ENCODE measurements around the gene CABCOCO1. TPM values are rescaled to one million over a fixed set of nuclear protein-coding genes. Genes with fewer than 3 reads are reported as not detected.
"Not testable (repeated sequence)": the region's sequence is repeated elsewhere in the genome, so short reads cannot be mapped to it uniquely, and the experiment has no call there.

The CABCOCO1 gene
- total RNA-seq, 1 donor from 2014 or later = not detected

DNA sequence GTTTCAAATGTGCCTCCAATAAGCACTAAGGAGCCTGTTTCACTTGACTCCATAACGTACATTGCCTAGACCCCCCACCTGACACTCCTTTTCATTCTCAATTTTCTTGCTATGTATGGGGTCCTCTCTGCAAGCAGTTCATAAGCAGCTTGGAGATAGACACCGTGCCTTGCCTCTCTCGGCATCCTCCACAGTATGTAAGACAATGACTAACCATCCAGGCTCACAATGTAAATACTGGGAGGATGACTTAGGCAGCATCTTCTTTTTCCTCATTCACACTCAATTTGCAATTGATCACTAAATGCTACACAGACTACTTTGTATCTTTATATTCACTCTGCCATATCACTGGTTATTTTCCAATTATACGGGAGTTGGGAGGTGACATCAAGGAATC lies 22.8 kb upstream of the CABCOCO1 start:
- intact Hi-C loops (cut with DNase I) = no loop called here
- DNase-seq (ENCODE audit: missing footprints) = no peak
- ATAC-seq = no peak

DNA sequence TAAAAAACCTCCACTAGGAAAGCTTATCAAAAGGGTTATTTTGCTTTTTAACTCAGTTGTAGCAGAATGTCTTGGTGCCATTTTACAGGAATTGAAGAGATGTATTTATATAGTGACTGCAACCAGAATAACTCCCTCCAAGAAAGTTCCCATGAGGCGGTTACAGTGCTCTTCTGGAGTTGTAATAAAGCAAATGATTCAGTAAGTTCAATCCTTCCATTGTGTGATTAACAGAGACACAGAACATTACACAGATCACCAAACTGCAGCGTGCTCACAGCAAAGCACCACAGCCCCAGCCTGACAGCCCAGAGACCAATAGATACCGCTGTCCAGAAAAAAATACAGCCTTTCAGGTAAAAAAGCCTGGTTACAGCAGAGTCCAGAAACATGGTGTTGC lies 21.9 kb upstream of the CABCOCO1 start:
- DNase-seq (ENCODE audit: missing footprints) = no peak
- no peak for ATAC-seq
- intact Hi-C loops (cut with DNase I) = no loop called here

DNA sequence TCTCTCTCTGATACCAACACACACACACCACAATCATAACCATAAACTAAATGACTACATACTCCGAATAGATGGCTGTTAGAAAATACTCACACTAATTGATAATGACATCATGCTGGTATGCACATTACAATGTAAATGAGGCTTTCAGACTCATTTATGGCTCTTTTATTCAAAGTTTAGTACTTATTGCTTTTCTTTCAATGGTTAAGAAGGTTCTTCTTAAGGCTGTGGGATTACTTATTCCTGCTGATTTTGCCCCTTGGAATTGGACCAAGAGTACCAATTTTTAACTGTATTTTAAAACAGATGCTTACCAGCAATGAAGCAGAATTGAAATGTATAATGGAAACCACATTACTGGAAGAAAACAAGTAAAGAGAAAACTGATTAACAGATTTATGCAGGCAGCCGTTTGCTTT lies 20.6 kb upstream of the CABCOCO1 start:
- ATAC-seq (no peak), DNase-seq (ENCODE audit: missing footprints) (no peak)
- intact Hi-C loops (cut with DNase I) = no loop called here

DNA sequence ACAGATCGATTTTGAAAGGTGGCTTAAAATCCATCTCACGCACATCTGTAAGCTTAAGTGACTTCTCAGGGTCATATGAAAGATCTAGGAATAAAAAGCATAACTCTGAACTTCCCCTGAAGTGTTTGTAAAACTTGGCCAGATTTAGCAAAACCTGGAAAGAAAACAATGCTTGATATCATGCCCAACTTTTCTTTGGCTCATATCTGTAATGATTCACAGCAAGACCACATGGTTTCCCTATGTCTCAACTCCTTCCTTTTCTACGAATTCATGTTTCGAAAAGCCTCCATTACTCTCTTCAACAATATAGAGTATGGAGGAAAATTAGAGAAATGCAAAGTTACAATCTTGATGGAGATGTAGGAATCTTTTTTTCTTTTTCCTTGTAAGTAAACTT lies 20.1 kb upstream of the CABCOCO1 start:
- no peak for ATAC-seq
- no peak for DNase-seq (ENCODE audit: missing footprints)
- intact Hi-C loops (cut with DNase I) = no loop called here

DNA sequence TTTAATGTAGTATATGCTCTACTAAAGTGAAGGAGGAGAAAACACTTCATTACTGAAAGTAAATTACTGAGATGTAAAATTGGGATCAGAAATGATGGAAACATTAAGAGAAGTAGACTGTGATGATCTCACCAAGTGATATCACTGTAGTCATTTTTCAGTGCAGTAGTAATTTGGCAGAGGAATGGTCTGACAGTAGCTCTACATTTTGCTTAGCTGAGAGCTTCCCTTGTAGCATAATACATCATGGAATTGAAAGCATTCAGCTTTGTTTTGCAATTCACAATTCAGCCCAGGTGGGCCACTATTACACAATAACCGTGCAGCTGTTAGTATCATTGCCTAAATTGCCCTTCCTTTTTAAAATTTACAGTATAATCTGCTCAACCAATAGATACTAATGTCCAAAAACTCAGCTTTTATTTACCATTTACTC lies 19.4 kb upstream of the CABCOCO1 start:
- no peak for ATAC-seq
- intact Hi-C loops (cut with DNase I) = no loop called here
- DNase-seq (ENCODE audit: missing footprints) = no peak

DNA sequence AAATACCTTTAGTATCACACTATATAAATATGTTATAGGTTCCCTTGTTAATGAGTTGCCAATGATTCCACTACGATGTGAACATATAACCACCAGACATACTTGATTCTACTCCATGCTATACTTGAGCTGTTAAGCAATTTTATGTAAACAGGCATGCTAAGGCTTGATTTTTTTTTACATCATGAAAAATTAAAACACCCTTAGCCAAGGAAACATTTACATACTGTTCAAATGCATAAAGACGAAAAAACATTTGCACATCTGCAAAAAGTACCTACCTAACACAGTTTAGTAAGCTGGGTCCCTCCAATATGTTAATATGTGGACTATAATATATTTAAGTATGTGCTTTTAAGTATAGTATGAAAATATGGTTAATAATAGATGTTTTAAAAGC lies 9.0 kb upstream of the CABCOCO1 start:
- intact Hi-C loops (cut with DNase I) = no loop called here
- ATAC-seq = no peak
- DNase-seq (ENCODE audit: missing footprints) = no peak

DNA sequence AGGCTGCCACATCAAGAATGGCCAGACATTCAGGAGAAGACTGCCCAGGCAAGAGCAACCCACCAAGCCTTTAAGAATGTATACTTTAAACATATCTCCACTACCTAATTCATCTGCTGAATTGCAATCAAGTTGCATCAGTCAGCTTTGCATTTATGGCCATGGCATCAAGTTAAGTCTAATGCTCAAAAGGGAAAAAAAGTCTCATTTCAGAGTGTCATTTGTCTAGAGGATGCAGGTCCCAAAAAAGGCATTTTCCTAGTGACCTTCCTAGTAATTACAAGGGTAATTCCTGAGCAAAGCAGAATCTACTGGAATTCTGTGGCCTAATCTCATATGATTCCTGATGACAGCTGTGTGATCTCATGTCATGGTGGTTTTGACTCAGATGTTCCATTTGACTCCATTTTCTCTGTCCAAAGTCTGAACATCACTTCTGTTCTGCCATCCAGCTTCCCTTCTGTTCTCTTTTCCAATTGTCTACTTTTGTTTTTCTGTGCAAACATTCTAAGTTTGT lies 7.3 kb upstream of the CABCOCO1 start:
- intact Hi-C loops (cut with DNase I) = no loop called here
- ATAC-seq (no peak), DNase-seq (ENCODE audit: missing footprints) (no peak)

DNA sequence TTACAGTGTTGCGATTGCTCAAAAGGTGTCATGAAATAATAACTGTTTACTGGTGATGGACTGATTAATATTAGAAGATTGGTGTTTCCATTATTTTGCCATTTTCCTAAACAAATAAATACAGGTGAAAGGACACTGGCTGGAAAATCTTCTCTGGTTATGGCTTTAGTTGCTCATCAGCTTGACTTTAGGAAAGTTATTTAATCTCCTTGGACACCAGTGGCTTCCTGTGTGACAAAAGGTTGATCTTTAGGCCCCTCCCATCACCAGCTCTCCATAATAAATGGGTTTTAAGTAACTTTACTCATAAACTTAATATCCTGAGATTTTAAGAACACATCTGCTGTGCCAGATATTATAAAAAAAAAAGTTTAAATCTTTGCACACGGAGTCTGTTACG lies 737 bp downstream of the CABCOCO1 start:
- no peak for DNase-seq (ENCODE audit: missing footprints)
- ATAC-seq = no peak
- intact Hi-C loops (cut with DNase I) = loop anchor here (10.0 kb wide), 1 partner anchor 171 kb away; no protein-coding TSS in a partner anchor

DNA sequence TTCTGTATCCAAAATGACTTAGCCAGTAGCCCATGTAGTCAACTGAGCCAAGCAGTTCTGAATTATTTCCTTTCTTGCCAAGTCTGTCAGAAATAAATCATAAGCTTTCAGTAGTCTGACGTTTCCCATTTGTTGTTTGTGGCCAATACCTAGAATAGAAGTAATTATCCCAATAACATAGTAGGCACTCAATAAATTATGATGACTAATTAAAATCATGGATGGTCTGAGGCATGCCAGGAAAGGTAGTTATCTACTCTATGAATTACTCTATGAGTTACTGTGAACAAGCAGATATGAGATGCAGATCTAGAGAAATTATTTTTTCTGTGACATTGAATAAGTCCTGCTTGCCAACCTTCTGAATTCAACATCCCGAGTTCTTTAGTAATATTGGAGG lies 2.3 kb downstream of the CABCOCO1 start:
- ATAC-seq (no peak), DNase-seq (ENCODE audit: missing footprints) (no peak)
- intact Hi-C loops (cut with DNase I) = loop anchor here (10.0 kb wide), 1 partner anchor 170 kb away; no protein-coding TSS in a partner anchor

DNA sequence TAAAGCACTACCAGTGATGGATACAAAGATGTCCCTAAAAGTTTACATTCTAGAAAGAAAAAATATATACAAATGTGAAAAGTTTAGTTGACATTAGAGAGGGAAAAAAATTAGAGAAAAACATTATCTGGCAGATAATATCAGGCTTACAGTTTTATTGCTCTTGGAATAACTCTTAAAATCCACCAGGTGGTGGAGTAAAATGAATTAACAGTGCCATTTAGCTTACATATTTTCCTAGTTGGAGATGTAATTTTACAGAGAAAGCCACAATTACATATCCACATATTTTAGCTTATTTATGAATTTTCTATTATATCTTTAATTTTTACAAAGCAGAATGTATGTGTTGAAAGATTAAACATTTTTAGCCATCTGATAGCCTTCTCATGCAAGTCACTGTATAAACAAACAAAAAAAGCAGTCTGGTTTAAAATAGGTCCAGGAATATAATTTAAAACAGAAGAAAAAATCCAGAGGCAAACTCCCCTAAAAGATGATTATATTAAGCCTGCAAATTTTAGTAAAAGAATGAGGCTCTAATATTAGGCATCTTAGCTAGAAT lies 6.5 kb downstream of the CABCOCO1 start:
- ATAC-seq = no peak
- intact Hi-C loops (cut with DNase I) = loop anchor here (10.0 kb wide), 1 partner anchor 166 kb away; no protein-coding TSS in a partner anchor

DNA sequence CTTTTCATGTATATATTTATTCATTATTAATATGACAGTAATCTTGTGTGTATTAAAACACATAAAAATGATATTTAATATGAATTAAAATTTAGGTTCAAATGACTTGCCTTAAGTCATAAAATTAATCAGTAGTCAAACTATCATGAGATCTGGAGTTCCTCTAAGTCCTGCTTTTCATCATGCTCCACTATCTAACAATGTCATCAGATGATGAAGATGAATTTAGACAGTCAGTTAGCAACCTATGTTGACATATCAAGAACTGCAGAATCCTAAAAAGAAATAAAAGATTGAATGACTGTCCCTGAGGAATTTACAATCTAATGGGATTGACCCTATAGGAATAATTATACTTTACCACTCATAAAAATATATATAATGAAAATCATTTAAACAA lies 7.1 kb downstream of the CABCOCO1 start:
- DNase-seq (ENCODE audit: missing footprints) (no peak), ATAC-seq (no peak)
- intact Hi-C loops (cut with DNase I) = loop anchor here (10.0 kb wide), 1 partner anchor 165 kb away; no protein-coding TSS in a partner anchor

More for the DNA sequence above, 6.5 kb downstream of the CABCOCO1 start:
- no peak for DNase-seq (ENCODE audit: missing footprints)

DNA sequence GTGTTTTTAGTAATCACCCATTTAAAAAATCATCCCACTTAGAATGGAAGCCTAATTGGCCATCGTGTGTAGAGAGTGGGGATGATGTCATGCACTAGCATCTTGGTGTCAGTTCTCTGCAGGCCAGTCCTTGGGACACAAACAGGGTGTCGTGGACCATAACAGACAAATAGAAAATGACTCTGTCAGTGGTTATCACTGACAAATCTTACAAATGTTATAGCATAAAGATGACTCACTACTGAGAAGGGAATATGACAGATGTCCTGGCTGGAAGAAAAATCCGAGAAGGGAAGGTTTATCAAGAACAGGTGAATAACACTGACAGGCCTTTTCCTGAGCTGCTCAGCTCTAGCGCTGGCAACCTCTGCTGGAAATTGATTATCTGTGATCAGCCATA lies 10.6 kb downstream of the CABCOCO1 start:
- intact Hi-C loops (cut with DNase I) = no loop called here
- ATAC-seq = no peak
- no peak for DNase-seq (ENCODE audit: missing footprints)

DNA sequence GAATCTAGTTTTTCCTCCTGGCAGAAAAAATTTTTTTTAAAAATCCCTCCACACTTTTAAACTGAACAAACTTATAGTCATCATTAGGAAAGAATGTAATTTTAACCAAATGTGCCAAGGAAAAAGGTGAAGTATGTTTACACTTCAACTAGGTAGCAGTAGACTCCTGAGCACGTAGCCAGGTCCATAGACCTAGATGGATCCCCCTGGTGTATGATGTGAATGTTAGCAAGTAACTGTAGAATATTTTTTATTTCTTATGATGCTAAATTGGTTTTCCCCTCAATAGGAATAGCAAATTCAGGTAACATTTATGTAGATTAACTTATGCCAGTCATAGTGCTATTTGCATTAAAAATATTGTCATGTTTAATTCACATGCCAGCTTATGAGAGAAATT lies 19.6 kb downstream of the CABCOCO1 start:
- no peak for ATAC-seq
- intact Hi-C loops (cut with DNase I) = no loop called here
- no peak for DNase-seq (ENCODE audit: missing footprints)

DNA sequence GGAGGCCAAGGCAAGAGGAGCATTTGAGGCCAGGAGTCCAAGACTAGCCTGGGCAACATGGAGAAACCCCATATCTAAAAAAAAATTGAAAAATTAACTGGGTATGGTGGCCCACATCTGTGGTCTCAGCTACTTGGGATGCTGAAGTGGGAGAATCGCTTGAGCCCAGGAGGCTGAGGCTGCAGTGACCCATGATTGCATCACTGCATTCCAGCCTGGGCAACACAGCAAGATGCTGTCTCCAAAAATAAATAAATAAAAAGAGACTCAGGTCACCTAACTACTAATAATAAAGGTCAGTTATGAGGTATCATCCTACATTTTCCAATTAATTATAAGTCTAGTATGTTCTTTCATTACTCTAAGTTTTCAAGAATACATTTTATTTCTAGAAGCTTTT lies 20.6 kb downstream of the CABCOCO1 start:
- no peak for DNase-seq (ENCODE audit: missing footprints)

DNA sequence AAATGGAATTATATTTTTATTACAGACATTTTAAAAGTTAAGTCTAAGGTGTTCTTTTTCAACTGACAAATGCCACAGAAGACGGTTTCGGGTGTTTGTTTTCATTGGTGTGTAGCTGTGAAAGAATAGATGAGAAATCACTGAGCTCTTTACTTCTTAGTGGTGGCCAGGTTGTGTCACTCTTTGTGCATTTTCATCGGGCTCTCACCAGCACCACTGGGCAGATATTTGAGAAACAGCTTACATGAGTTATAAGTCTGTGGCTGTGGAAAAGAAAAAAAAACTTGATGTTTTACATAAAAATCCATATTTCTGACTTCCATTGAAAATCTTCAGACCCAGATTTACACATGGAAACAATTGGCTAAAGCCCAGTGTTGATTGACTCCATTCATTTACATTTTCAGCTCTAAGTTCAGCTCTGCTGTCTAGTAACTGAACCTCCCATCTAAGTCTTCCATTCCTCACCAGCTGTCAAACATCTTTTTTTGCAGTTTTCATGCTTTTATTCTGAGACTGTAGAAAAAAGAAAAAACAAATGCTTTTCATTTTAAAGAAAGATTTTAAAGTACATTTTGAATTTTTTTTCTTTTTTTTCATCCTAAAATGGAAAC lies 22.3 kb downstream of the CABCOCO1 start:
- intact Hi-C loops (cut with DNase I) = no loop called here
- DNase-seq (ENCODE audit: missing footprints) (no peak), ATAC-seq (no peak)

More for the DNA sequence above, 20.6 kb downstream of the CABCOCO1 start:
- intact Hi-C loops (cut with DNase I) = no loop called here
- no peak for ATAC-seq

DNA sequence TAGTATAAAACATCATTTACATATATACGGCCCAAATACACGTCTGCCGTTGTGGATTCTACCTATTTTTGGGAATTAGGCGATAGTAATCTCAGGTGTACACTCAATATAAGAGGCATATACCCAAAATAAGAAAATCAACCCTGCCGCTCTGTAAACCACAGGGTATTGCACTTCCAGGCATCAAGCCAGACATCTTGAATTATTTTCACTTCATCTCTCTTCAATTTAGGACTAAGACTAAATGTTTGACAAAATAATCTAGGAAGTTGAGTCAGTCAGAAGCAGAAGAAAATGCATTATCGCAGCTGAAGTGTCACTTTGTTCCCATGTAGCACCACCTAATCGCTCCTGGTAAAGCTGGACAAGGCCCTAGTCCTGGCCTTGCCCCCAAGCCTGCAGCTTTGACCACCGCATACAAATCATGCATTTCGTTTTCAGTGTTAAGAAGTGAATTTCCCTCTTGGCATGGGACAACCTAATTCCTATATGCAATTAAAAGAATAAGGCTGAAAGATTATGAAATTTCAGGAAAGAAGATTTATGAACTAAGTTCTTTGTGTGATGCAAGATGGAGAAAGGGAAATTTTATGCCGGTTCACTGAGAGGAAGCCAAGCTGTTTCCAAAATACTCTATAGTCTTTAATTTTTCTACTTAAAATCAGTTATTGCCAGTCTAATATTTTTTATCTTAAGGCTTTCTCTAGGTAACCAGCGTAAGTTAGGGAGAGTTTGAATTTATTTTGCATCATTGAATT lies 26.0 kb downstream of the CABCOCO1 start:
- no peak for DNase-seq (ENCODE audit: missing footprints)
- no peak for ATAC-seq
- intact Hi-C loops (cut with DNase I) = no loop called here

DNA sequence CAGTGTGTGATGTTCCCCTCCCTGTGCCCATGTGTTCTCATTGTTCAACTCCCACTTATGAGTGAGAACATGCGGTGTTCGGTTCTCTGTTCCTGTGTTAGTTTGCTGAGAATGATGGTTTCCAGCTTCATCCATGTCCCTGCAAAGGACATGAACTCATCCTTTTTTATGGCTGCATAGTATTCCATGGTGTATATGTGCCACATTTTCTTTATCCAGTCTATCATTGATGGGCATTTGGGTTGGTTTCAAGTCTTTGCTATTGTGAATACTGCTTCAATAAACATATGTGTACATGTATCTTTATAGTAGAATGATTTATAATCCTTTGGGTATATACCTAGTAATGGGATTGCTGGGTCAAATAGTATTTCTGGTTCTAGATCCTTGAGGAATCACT lies 28.9 kb downstream of the CABCOCO1 start:
- ATAC-seq; intact Hi-C loops (cut with DNase I); DNase-seq (ENCODE audit: missing footprints): not testable (repeated sequence)

DNA sequence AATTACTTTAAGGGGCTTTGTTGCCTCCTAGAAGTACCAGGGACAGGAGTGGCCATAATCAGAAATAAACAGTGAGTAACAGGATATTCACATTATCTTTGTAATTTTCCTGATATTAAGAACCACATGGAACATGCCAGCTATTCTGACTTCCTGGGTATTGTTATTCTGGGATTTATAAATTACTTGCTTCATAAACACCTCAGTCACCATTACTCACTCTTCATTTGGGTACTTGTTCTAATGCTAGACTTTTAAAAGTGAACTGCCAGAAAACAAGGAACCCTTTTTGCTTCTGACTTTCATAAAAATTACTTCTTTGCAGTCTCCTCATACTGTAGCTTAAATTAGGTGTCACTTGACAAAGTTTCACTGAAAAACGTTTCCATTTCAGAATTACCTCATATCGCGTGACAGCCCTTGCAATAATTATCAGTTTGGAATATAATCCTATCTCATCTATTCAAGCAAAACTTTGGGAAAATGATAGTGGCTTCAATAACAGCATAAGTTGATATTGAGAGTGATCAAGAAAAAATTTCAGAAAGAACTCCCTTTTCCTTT lies 29.8 kb downstream of the CABCOCO1 start:
- DNase-seq (ENCODE audit: missing footprints) (no peak), ATAC-seq (no peak)
- intact Hi-C loops (cut with DNase I) = no loop called here

DNA sequence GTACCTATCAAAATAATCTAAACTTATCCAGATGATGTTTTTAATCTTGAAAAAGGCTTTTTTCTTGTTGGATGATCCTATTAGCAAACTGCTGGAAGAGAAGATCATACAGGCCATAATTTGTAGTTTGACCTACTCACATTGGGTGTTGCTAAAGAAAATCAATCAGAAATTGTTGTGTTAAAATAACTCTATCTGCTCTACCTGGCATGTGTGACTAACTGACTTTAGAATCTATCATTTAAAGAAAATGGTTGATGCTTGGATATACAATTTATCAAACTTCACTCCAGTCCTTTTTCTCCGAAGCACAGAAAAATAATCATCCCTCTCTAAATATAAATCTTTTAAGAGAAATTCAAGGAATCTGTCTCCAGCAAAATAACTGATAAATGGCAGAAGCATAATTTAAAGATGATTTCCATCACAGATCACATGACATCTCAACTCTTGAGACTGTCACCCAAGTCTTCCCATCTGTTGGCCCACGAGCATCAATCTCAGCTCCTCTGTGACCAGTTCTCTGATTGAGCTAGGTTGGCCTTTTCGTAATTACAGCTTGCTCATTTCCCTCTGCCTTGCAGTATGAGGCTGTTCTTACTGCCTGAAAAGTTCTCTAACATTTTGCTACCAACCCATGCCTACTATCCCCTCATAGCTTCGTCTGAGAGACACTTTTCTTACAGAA lies 36.4 kb downstream of the CABCOCO1 start:
- intact Hi-C loops (cut with DNase I) = no loop called here
- no peak for DNase-seq (ENCODE audit: missing footprints)
- ATAC-seq = no peak

Data from Right ventricle myocardium inferior (tissue), 1 donor.